ENCODE measurements around the gene TOE1. TPM values are rescaled to one million over a fixed set of nuclear protein-coding genes. Genes with fewer than 3 reads are reported as not detected.

TOE1 gene
- total RNA-seq, 1 donor from 2014 or later, result 7.5 TPM

Other genes with a start within 250 kb of the TOE1 start
- gene ZSWIM5, start 133.6 kb upstream of the TOE1 start, total RNA-seq (ENCODE audit: unreplicated experiment), result 23.6 TPM
- 2.3 TPM for gene HPDL, start 13.3 kb upstream of the TOE1 start, total RNA-seq (ENCODE audit: unreplicated experiment)
- gene MUTYH, start 270 bp downstream of the TOE1 start, total RNA-seq (ENCODE audit: unreplicated experiment), result 33.7 TPM
- gene TESK2, start 151.0 kb downstream of the TOE1 start, total RNA-seq (ENCODE audit: unreplicated experiment), result 3.3 TPM
- gene CCDC163, start 159.9 kb downstream of the TOE1 start, total RNA-seq (ENCODE audit: unreplicated experiment), result 9.8 TPM
- gene MMACHC, start 160.1 kb downstream of the TOE1 start, total RNA-seq (ENCODE audit: unreplicated experiment), result 2.5 TPM
- 1,754 TPM for gene PRDX1, start 181.7 kb downstream of the TOE1 start, total RNA-seq (ENCODE audit: unreplicated experiment)
- 182 TPM for gene AKR1A1, start 210.7 kb downstream of the TOE1 start, total RNA-seq (ENCODE audit: unreplicated experiment)
- 139 TPM for gene NASP, start 243.9 kb downstream of the TOE1 start, total RNA-seq (ENCODE audit: unreplicated experiment)